Esophagus (tissue), 2 donors: ENCODE data around the gene RMP24. TPM values are rescaled to one million over a fixed set of nuclear protein-coding genes. Genes with fewer than 3 reads are reported as not detected.
"Not testable (repeated sequence)": the region's sequence is repeated elsewhere in the genome, so short reads cannot be mapped to it uniquely, and the experiment has no call there.

Experiments used
- H3K27ac ChIP-seq, 2 donors: one replicate each; pipeline ENCODE4 v1.5.1; 2013; ENCODE audit warnings: low read depth in 2 of 2, mild to moderate bottlenecking in 2 of 2, inconsistent platforms in 1 of 2, low read length in 1 of 2, moderate library complexity in 1 of 2
- H3K27me3 ChIP-seq, 2 donors: one replicate each; pipeline ENCODE4 v1.6.1; 2013; ENCODE audit warnings: low read length in 2 of 2, control low read depth in 1 of 2, mild to moderate bottlenecking in 1 of 2; ENCODE audit not compliant: insufficient read depth in 2 of 2, control insufficient read depth in 1 of 2
- H3K36me3 ChIP-seq, 2 donors: one replicate each; pipeline ENCODE4 v1.6.1; 2013; ENCODE audit warnings: low read length in 1 of 2; ENCODE audit not compliant: control insufficient read depth in 2 of 2, insufficient read depth in 2 of 2
- H3K4me1 ChIP-seq, 2 donors: one replicate each; pipeline ENCODE4 v1.6.1; 2013; ENCODE audit warnings: low read length in 1 of 2; ENCODE audit not compliant: control insufficient read depth in 2 of 2, insufficient read depth in 2 of 2
- H3K4me3 ChIP-seq, 2 donors: one replicate each; pipeline ENCODE4 v1.5.1; 2013; ENCODE audit warnings: low read length in 2 of 2, mild to moderate bottlenecking in 2 of 2, low read depth in 1 of 2, moderate library complexity in 1 of 2
- H3K9me3 ChIP-seq, 2 donors: one replicate each; pipeline ENCODE4 v1.6.1; 2013; ENCODE audit warnings: mild to moderate bottlenecking in 2 of 2, low read depth in 1 of 2, low read length in 1 of 2, moderate library complexity in 1 of 2; ENCODE audit not compliant: control insufficient read depth in 2 of 2, insufficient read depth in 1 of 2
- WGBS, 2 donors: extraction: QIAGEN DNeasy Blood & Tissue Kit; methylation state at CpG; one replicate each; pipeline ENCODE4 v1.1.7; 2013; 5-methylcytosine and 5-hydroxymethylcytosine counted together
- polyA plus RNA-seq, 2 donors: library from polyadenylated mRNA; stranded (reverse); fragments of 200-250 nt; gene quantifications; one replicate each; pipeline ENCODE4 v1.2.3, GENCODE V29; 2013
- donor health status: healthy with polysubstance abuse.
- donor health status: Bipolar disorder and iron deficiency.

RMP24 gene

GRCh38 chr18:36015629-36016028 lies 43.1 kb downstream of the RMP24 start:
- Histone ChIP-seq H3K36me3 (no peaks in the 10 kb centered on the region), H3K27ac (no peak overlapping the region), H3K9me3 (no peaks in the 10 kb centered on the region), H3K27me3 (no peaks in the 10 kb centered on the region), H3K4me3 (no peak overlapping the region), H3K4me1 (no peaks in the 10 kb centered on the region)
- 94% methylated on average over 3 of the region's 3 CpGs for WGBS, 2 donors

GRCh38 chr18:36017232-36017631 lies 44.8 kb downstream of the RMP24 start:
- H3K4me3 ChIP-seq: no peak overlapping the region

GRCh38 chr18:36020174-36020711 lies 47.8 kb downstream of the RMP24 start:
- H3K4me3 ChIP-seq: no peak overlapping the region
- WGBS, 2 donors: 89 to 93% methylated on average over 3 of the region's 3 CpGs
- H3K27me3 ChIP-seq: no peaks in the 10 kb centered on the region
- no peaks in the 10 kb centered on the region for H3K36me3 ChIP-seq
- no peaks in the 10 kb centered on the region for H3K9me3 ChIP-seq
- H3K27ac ChIP-seq: no peak overlapping the region
- H3K4me1 ChIP-seq: no peaks in the 10 kb centered on the region

More at GRCh38 chr18:36017232-36017631, 44.8 kb downstream of the RMP24 start:
- no peaks in the 10 kb centered on the region for H3K4me1 ChIP-seq
- no peaks in the 10 kb centered on the region for H3K9me3 ChIP-seq
- WGBS, 2 donors: 79 to 84% methylated on average over 2 of the region's 2 CpGs
- no peaks in the 10 kb centered on the region for H3K36me3 ChIP-seq
- no peaks in the 10 kb centered on the region for H3K27me3 ChIP-seq
- no peak overlapping the region for H3K27ac ChIP-seq

GRCh38 chr18:36023336-36023735 lies 50.9 kb downstream of the RMP24 start:
- no peaks in the 10 kb centered on the region for H3K27me3 ChIP-seq
- H3K4me1 ChIP-seq: no peaks in the 10 kb centered on the region
- H3K27ac ChIP-seq: no peak overlapping the region
- H3K36me3 ChIP-seq: no peaks in the 10 kb centered on the region
- no peaks in the 10 kb centered on the region for H3K9me3 ChIP-seq
- 93 to 94% methylated on average over 1 of the region's 1 CpG for WGBS, 2 donors
- no peak overlapping the region for H3K4me3 ChIP-seq

GRCh38 chr18:36024241-36024640 lies 51.8 kb downstream of the RMP24 start:
- not testable (repeated sequence) for H3K27ac ChIP-seq, H3K27me3 ChIP-seq, H3K4me1 ChIP-seq, H3K36me3 ChIP-seq, H3K9me3 ChIP-seq, H3K4me3 ChIP-seq
- WGBS, 2 donors: 90 to 92% methylated on average over 3 of the region's 3 CpGs

- no peaks in the 10 kb centered on the region for H3K9me3 ChIP-seq
- no peaks in the 10 kb centered on the region for H3K4me1 ChIP-seq
- H3K4me3 ChIP-seq: no peak overlapping the region
- 45 to 50% methylated on average over 1 of the region's 1 CpG for WGBS, 2 donors
- H3K27me3 ChIP-seq: no peaks in the 10 kb centered on the region
- H3K36me3 ChIP-seq: no peaks in the 10 kb centered on the region
- no peak overlapping the region for H3K27ac ChIP-seq
Observed at GRCh38 chr18:36025025-36025424, 52.5 kb downstream of the RMP24 start.

GRCh38 chr18:36028859-36029258 lies 56.4 kb downstream of the RMP24 start:
- Histone ChIP-seq H3K4me1 (no peaks in the 10 kb centered on the region), H3K27me3 (no peaks in the 10 kb centered on the region), H3K27ac (no peak overlapping the region), H3K4me3 (no peak overlapping the region), H3K9me3 (no peaks in the 10 kb centered on the region), H3K36me3 (no peaks in the 10 kb centered on the region)
- 77 to 87% methylated on average over 2 of the region's 2 CpGs for WGBS, 2 donors

Other genes with a start within 250 kb of the RMP24 start
- 10 to 100 TPM; 14.8 to 15.0 TPM for gene RPRD1A, start 94.9 kb downstream of the RMP24 start, polyA plus RNA-seq
- gene SLC39A6, start 156.7 kb downstream of the RMP24 start, polyA plus RNA-seq: 10 to 100 TPM in 1 of 2 donors, 1 to 10 TPM in 1; 2.8 to 11.9 TPM
- 10 to 100 TPM; 22.7 to 40.3 TPM for gene ELP2, start 157.2 kb downstream of the RMP24 start, polyA plus RNA-seq
- gene MOCOS, start 214.8 kb downstream of the RMP24 start, polyA plus RNA-seq: 1 to 10 TPM; 1.2 to 4.2 TPM